Common myeloid progenitor, CD34-positive (primary cell): ENCODE measurements around the gene OXLD1.
"Not testable (repeated sequence)": the region's sequence is repeated elsewhere in the genome, so short reads cannot be mapped to it uniquely, and the experiment has no call there.

ENCODE experiments used
- CTCF ChIA-PET: fragments of 350-600 bp; sonication (Branson Sonifier 250); formaldehyde crosslinking; loops from one replicate; lab custom pipeline; 2021; ENCODE audit warnings: antibody characterized with exemption; lab: Charles Lee
- POLR2A ChIA-PET: fragments of 350-600 bp; sonication (Branson Sonifier 250); formaldehyde crosslinking; loops from one replicate; lab custom pipeline; 2021; ENCODE audit warnings: antibody characterized with exemption; lab: Charles Lee
- DNase-seq, 3 donors: peaks; one replicate each; pipeline versions ENCODE4 v3.0.0 to v3.0.0-alpha.2; 2013
- H3K27ac ChIP-seq, 2 experiments: 1 replicate in 1 of 2; 2 replicates in 1 of 2; pipeline ENCODE4 v1.7.0; 2013; ENCODE audit warnings: inconsistent platforms in 2 of 2, low read length in 2 of 2, mild to moderate bottlenecking in 2 of 2, low read depth in 1 of 2, moderate library complexity in 1 of 2; ENCODE audit not compliant: severe bottlenecking in 2 of 2, insufficient read depth in 1 of 2, poor library complexity in 1 of 2
- H3K27me3 ChIP-seq, 5 experiments: replicated peaks in 2 of 5; 1 replicate in 3 of 5; 2 replicates in 2 of 5; pipeline versions ENCODE4 v1.6.1 to v1.7.0; 2013; ENCODE audit warnings: low read length in 4 of 5, mild to moderate bottlenecking in 2 of 5, moderate library complexity in 2 of 5, inconsistent platforms in 1 of 5; ENCODE audit not compliant: insufficient read depth in 5 of 5, control insufficient read depth in 4 of 5
- H3K36me3 ChIP-seq, 4 experiments: 1 replicate in 2 of 4; 2 replicates in 2 of 4; pipeline versions ENCODE4 v1.6.1 to v1.7.0; 2013; ENCODE audit warnings: low read length in 3 of 4, control low read depth in 1 of 4, mild to moderate bottlenecking in 1 of 4; ENCODE audit not compliant: control insufficient read depth in 4 of 4, insufficient read depth in 4 of 4
- H3K4me1 ChIP-seq, 4 experiments: 1 replicate in 3 of 4; 2 replicates in 1 of 4; pipeline versions ENCODE4 v1.6.1 to v1.7.1; 2013; ENCODE audit warnings: low read length in 3 of 4, mild to moderate bottlenecking in 3 of 4, control low read depth in 1 of 4, inconsistent platforms in 1 of 4, moderate library complexity in 1 of 4; ENCODE audit not compliant: control insufficient read depth in 4 of 4, insufficient read depth in 4 of 4; ENCODE audit errors: control extremely low read depth in 1 of 4
- H3K4me3 ChIP-seq, 7 experiments: 1 replicate in 4 of 7; 2 replicates in 3 of 7; pipeline versions ENCODE4 v1.5.1 to v1.7.0; 2013; ENCODE audit warnings: mild to moderate bottlenecking in 7 of 7, low read length in 6 of 7, moderate library complexity in 6 of 7, inconsistent platforms in 2 of 7, low read depth in 2 of 7, control low read depth in 1 of 7; ENCODE audit not compliant: insufficient read depth in 4 of 7, control insufficient read depth in 1 of 7; ENCODE audit errors: extremely low read depth in 1 of 7
- H3K9me3 ChIP-seq, 5 experiments: 1 replicate in 4 of 5; 2 replicates in 1 of 5; pipeline versions ENCODE4 v1.6.1 to v1.7.1; 2013; ENCODE audit warnings: low read length in 4 of 5, mild to moderate bottlenecking in 2 of 5, inconsistent platforms in 1 of 5, low read depth in 1 of 5, moderate library complexity in 1 of 5; ENCODE audit not compliant: control insufficient read depth in 4 of 5, insufficient read depth in 2 of 5; ENCODE audit errors: control extremely low read depth in 1 of 5
- WGBS: methylation state at CpG from one replicate; pipeline ENCODE4 v1.1.5; 2013; ENCODE audit not compliant: insufficient coverage; 5-methylcytosine and 5-hydroxymethylcytosine counted together

OXLD1 gene

DNA sequence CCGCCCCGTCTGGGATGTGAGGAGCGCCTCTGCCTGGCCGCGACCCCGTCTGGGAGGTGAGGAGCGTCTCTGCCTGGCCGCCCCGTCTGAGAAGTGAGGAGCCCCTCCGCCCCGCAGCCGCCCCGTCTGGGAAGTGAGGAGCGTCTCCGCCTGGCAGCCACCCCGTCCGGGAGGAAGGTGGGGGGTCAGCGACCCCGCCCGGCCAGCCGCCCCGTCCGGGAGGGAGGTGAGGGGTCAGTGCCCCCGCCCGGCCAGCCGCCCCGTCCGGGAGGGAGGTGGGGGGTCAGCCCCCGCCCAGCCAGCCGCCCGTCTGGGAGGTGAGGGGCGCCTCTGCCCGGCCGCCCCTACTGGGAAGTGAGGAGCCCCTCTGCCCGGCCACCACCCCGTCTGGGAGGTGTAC lies 48.1 kb downstream of the OXLD1 start:
- POLR2A ChIA-PET = interaction anchor here (0.7 kb wide), 1 partner anchor 113 kb away, joined by 4 read pairs; no protein-coding TSS in a partner anchor
- DNase-seq, H3K27ac ChIP-seq, CTCF ChIA-PET, H3K9me3 ChIP-seq, H3K4me1 ChIP-seq, H3K4me3 ChIP-seq, H3K27me3 ChIP-seq: not testable (repeated sequence)
- peaks cover 15 to 60% (median 51%) of the 10 kb centered on the region in 4 experiments for H3K36me3 ChIP-seq
- WGBS = 100% methylated on average over 6 of the region's 36 CpGs

DNA sequence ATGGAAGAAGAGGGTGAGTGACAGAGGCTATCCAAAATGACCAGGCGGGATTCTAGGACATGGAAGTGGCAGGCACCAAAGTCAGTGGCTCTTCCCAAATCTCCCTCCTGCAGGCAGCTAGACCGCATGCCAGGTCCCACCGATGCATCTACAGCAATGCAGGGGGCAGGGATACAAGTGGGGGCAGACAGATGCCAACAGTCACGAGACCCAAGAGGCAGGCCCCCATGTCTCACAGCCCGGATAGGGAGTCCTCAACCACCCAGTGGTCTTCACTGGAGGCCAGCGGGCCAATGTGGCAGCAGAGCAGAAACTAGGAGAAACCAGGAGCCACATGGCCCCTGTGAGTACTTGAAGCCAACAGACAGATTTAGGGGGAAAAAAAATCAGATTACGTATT lies 49.5 kb downstream of the OXLD1 start:
- POLR2A ChIA-PET = no interaction called here
- no peaks in the 10 kb centered on the region for H3K4me1 ChIP-seq
- H3K27ac ChIP-seq = no peak overlapping the region
- CTCF ChIA-PET = no interaction called here
- H3K9me3 ChIP-seq = no peaks in the 10 kb centered on the region
- no peak overlapping the region for H3K4me3 ChIP-seq
- peaks cover 17 to 63% (median 53%) of the 10 kb centered on the region in 4 experiments for H3K36me3 ChIP-seq
- no peak for DNase-seq
- WGBS = 77% methylated on average over 6 of the region's 7 CpGs
- no peaks in the 10 kb centered on the region for H3K27me3 ChIP-seq

DNA sequence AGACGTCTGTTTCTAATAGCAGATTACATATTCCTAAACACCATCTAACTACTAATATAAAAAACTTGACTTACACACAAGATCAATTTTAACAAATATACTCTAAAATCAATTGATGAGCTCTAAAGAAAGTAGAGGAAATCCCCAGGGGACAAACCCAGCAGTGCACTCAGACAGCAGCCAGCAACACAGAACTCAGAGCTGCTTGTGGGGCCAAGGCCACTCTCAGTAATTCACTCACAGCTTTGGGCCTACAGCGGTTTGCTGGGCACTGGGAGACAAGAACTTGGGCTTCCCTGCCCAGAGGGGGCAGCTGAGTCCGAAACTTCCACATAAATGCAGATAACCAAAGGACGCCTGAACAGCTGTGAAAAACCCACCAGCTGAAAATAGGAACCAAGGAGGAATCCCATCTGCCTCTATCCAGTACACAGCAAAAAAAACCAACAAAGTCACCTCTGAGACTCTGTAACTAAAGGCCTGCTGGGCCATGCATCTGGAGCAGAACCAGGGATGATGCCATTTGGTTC lies 50.9 kb downstream of the OXLD1 start:
- no peak for DNase-seq
- CTCF ChIA-PET = interaction anchor here (1.1 to 1.8 kb wide), 3 partner anchors 10 to 20 kb away, joined by 3 to 7 read pairs (median 3); no protein-coding TSS in a partner anchor
- Histone ChIP-seq H3K9me3 (no peaks in the 10 kb centered on the region), H3K4me3 (no peak overlapping the region), H3K36me3 (peaks cover 11 to 51% (median 43%) of the 10 kb centered on the region in 4 experiments), H3K27me3 (no peaks in the 10 kb centered on the region), H3K4me1 (no peaks in the 10 kb centered on the region), H3K27ac (no peak overlapping the region)
- WGBS = 88% methylated on average over 2 of the region's 4 CpGs
- POLR2A ChIA-PET = no interaction called here
